Measurements from ENCODE around the gene SH3D21.
A peak's percentile ranks its signal among the peaks of the same experiment; 100 is the strongest.

SH3D21 gene

DNA sequence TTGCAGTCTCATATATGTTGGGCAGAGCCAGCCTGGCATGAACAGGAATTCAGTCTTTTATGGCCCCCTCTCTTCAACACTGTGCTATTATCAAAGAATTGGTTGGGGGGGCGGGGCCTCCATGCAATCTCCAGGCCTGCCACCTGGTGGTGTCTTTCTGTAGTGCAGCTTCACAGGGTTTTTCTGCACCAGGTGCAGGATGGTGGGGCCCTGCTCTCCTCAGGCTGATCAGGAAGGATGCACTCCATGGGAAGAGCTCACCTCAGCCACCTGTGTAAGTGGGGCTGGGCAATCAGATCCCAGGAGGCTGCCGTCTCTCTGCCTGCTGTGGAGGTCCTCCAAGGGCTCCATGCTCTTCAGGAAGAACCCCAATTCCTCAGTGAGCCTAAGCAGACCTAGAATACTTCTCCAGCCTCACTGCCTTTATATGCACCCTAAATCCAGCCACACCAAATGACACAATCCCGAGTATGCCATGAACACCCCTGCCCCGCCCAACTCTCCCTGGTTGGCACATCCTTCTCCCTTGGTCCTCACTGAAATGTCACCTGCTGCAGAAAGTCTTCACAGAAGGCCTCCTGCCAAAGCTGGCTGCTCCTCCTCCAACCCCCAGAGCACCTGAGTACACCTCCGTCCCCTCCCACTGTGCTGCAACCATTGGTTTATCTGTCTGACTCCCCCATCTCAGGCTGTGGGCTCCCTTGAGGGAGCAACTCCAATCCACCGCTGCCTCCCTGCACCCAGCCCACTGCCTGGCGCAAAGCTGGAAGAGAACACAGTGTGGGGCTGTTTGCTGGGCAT, 63.1 kb downstream of the SH3D21 start:
- H3K9me3 ChIP-seq (ENCODE audit: insufficient read depth, low read length, severe bottlenecking): no peaks in the 10 kb centered on the region
- H3K27me3 ChIP-seq (ENCODE audit: insufficient read depth, low read length, poor library complexity): no peaks in the 10 kb centered on the region
- peak; percentile 86 for DNase-seq
- peaks cover 29% of the 10 kb centered on the region for H3K4me1 ChIP-seq (ENCODE audit: insufficient read depth, low read length)
- H3K4me2 ChIP-seq (ENCODE audit: insufficient read depth, low read length): no peak overlapping the region
- peak; percentile 72 for ATAC-seq (ENCODE audit: insufficient read depth, low read depth)
- peaks cover 20% of the 10 kb centered on the region for H4K20me1 ChIP-seq (ENCODE audit: insufficient read depth, low read length)
- no peak overlapping the region; the same call in 1 of the 2 replicates for H2AFZ ChIP-seq (ENCODE audit: low read depth, low read length)
- H3K79me2 ChIP-seq (ENCODE audit: insufficient read depth, low read length): peaks cover 33% of the 10 kb centered on the region
- H3K4me3 ChIP-seq (ENCODE audit: low read depth in 1 of 2, low read length in 2 of 2): no peak overlapping the region
- no peak for TF ChIP-seq EZH2 (IDR thresholded peaks at IDR 0.05; ENCODE audit: borderline replicate concordance, low read depth, low read length, severe bottlenecking)
- TF ChIP-seq, protein P1, sequence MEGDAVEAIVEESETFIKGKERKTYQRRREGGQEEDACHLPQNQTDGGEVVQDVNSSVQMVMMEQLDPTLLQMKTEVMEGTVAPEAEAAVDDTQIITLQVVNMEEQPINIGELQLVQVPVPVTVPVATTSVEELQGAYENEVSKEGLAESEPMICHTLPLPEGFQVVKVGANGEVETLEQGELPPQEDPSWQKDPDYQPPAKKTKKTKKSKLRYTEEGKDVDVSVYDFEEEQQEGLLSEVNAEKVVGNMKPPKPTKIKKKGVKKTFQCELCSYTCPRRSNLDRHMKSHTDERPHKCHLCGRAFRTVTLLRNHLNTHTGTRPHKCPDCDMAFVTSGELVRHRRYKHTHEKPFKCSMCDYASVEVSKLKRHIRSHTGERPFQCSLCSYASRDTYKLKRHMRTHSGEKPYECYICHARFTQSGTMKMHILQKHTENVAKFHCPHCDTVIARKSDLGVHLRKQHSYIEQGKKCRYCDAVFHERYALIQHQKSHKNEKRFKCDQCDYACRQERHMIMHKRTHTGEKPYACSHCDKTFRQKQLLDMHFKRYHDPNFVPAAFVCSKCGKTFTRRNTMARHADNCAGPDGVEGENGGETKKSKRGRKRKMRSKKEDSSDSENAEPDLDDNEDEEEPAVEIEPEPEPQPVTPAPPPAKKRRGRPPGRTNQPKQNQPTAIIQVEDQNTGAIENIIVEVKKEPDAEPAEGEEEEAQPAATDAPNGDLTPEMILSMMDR (IDR thresholded peaks at IDR 0.05; ENCODE audit: borderline replicate concordance, extremely low read depth, low read length, poor library complexity, severe bottlenecking): peak; percentile 93
- H3K9ac ChIP-seq (ENCODE audit: low read depth, low read length): no peak overlapping the region
- H3K27ac ChIP-seq (ENCODE audit: low read length): no peak overlapping the region
- peaks cover 16% of the 10 kb centered on the region for H3K36me3 ChIP-seq (ENCODE audit: insufficient read depth, low read length)
